HG02588 (cell line): ENCODE results near the gene PAK5.

Experiments
- ATAC-seq: cut with Tn5 transposase; IDR thresholded peaks from one replicate; pipeline ENCODE4 v1.9.1; 2021; ENCODE audit warnings: mild to moderate bottlenecking, moderate library complexity; ENCODE audit not compliant: unreplicated experiment

The PAK5 gene

GRCh38 chr20:9503526-9504245, 335.2 kb downstream of the PAK5 start:
- no peak for ATAC-seq

DNA sequence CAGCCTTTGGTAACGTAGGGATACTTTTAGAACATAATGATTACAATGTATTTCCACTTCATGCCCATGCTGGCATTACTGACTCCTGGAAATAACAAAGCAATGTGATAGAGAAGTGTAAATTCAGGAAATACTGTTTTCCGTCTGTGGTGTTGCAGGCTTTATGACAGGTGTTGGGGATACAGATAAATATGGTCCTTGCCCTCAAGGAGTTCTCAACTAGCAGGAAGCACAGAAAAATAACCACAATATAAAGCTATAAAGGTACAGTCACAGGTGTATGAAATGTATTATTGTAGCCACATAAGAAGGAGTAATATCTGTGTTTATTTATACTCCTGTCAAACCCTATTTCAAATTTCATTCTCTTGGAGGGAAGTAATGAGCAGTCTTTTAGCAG, 337.4 kb downstream of the PAK5 start:
- no peak for ATAC-seq

DNA sequence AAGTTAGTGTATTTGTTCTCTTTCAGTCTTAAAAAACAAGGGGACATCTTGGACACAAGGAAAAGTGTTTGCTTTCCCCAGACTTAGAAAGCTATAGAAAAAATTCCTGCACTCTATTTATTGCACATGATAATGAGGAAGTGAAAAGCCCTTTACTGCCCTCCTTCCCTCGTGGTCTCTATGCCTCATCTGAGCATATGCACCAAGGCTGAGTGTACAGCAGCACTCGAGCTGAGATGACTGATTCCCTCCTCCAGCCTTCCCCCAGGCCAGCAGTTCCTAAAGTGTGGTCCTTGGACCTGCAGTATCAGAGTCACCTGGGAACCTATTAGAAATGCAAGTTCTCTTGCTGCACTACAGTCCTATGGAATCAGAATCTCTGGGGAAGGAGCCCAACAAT, 338.8 kb downstream of the PAK5 start:
- ATAC-seq = no peak

DNA sequence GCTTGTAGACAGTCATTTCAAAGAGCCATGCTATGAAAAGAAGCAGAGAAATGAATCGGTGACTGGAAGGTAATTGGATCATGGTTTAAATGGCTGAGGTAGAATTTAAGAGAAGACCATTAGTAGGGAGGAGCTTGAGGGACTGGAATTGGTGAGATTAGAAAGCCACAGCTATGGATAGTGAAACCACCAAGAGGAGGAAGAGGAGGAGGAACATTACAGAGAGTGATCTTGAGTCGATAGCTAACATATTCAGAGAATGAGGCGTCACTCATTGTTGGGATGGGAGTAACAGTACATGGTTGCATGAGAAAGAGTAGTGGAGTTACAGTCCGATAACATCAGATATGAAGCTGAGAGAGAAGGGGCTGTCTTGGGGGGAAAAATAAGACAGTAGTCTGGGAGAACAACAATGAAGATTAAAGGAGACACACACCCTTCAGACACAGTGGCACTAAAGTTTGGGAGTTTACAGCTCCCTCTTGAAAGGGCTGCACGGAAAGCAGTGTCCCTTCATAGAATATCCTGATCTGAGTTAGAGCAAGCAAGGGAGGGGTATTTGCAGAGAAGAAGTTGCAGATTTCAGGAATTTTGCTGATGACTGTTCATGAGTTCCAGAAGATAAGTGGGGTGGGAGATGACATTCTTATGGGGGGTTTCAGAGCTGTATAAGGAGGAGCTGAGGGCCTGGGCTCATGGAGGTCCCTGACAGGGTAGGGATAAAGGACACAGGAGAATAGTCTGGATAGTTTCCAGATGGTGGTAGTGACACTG, 339.6 kb downstream of the PAK5 start:
- no peak for ATAC-seq

GRCh38 chr20:9498322-9498721, 340.6 kb downstream of the PAK5 start:
- ATAC-seq = no peak

- no peak for ATAC-seq
Observed at GRCh38 chr20:9496155-9496554, 342.7 kb downstream of the PAK5 start.

DNA sequence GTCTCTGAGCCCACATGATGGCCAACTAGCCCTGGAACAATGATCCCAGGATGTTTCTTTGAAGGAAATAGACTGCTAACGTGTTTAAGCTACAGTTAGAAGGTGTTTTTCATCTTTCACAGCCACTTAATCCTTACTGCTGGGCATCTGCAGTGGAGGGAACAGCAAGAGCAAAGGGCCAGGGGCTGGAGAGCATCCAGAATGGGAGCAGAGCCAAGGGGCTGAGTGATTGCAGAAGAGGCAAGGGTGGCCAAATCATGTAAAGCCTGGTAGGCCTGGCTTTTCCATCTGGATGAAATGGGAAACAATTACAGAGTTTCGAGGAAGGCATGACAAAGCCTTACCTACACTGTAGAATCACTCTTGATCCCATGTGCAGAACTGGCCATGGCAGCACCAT, 343.2 kb downstream of the PAK5 start:
- ATAC-seq = no peak

GRCh38 chr20:9493803-9494202, 345.1 kb downstream of the PAK5 start:
- no peak for ATAC-seq

GRCh38 chr20:9492067-9492466, 346.8 kb downstream of the PAK5 start:
- no peak for ATAC-seq

GRCh38 chr20:9491324-9491723, 347.6 kb downstream of the PAK5 start:
- no peak for ATAC-seq

- ATAC-seq = no peak
Observed at GRCh38 chr20:9490631-9491030, 348.2 kb downstream of the PAK5 start.

GRCh38 chr20:9490161-9490560, 348.7 kb downstream of the PAK5 start:
- ATAC-seq = no peak

DNA sequence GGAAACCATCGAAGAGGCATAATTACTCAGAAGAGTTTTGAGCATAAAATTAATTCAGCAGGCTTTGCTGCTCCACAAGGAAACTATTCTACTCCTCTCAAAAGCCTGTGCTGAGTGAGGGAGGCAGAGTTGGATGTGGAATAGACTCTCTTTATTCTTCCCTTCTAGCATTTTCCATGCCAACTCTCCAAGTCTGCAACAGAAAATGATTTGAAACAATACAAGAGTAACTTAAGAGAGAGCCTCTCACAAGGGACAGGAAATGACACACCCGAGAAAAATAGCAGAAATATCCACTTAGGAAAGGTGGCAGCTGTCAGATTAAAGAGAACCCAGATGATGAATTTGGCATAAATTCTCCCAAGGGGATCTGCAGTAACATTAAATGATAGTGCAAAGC, 350.8 kb downstream of the PAK5 start:
- no peak for ATAC-seq
